ENCODE data around the gene DLGAP1.

DNA sequence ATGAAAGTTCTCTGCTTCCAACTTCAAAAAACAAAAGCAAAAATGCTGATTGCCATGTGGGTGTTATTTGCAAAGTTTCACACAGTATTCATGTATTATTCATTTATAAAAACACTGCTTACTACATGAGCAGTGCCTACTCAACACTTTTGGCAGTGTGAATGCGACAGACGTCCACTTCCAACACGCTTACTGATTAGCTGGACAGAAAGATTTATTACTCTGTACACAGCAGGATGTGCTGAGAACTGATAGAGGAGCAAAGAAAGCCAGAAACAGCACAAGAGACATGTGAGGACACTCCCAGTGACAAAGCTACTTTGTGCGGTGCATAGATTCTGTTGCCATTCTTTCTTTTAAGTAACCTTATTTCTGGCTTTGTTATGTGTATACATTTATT lies 258.8 kb downstream of the DLGAP1 start:
- TF ChIP-seq TCF7 (CRISPR knock-in tag; IDR thresholded peaks at IDR 0.05; ENCODE audit: low read depth) (no peak), GTF2I (CRISPR knock-in tag; conservative IDR thresholded peaks at IDR 0.05) (no peak), IRF2 (CRISPR knock-in tag; IDR thresholded peaks at IDR 0.05; ENCODE audit: borderline replicate concordance, low read depth) (no peak), ESRRA (CRISPR knock-in tag; IDR thresholded peaks at IDR 0.05; ENCODE audit: borderline replicate concordance) (no peak), JUN (CRISPR knock-in tag; IDR thresholded peaks at IDR 0.05) (no peak), ETV6 (CRISPR knock-in tag; IDR thresholded peaks at IDR 0.05) (no peak)
- TF ChIP-seq, protein P1, sequence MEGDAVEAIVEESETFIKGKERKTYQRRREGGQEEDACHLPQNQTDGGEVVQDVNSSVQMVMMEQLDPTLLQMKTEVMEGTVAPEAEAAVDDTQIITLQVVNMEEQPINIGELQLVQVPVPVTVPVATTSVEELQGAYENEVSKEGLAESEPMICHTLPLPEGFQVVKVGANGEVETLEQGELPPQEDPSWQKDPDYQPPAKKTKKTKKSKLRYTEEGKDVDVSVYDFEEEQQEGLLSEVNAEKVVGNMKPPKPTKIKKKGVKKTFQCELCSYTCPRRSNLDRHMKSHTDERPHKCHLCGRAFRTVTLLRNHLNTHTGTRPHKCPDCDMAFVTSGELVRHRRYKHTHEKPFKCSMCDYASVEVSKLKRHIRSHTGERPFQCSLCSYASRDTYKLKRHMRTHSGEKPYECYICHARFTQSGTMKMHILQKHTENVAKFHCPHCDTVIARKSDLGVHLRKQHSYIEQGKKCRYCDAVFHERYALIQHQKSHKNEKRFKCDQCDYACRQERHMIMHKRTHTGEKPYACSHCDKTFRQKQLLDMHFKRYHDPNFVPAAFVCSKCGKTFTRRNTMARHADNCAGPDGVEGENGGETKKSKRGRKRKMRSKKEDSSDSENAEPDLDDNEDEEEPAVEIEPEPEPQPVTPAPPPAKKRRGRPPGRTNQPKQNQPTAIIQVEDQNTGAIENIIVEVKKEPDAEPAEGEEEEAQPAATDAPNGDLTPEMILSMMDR (IDR thresholded peaks at IDR 0.05): no peak
- TF ChIP-seq, protein P2, sequence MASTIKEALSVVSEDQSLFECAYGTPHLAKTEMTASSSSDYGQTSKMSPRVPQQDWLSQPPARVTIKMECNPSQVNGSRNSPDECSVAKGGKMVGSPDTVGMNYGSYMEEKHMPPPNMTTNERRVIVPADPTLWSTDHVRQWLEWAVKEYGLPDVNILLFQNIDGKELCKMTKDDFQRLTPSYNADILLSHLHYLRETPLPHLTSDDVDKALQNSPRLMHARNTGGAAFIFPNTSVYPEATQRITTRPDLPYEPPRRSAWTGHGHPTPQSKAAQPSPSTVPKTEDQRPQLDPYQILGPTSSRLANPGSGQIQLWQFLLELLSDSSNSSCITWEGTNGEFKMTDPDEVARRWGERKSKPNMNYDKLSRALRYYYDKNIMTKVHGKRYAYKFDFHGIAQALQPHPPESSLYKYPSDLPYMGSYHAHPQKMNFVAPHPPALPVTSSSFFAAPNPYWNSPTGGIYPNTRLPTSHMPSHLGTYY (CRISPR knock-in tag; IDR thresholded peaks at IDR 0.05): no peak
- TF ChIP-seq, protein P3, sequence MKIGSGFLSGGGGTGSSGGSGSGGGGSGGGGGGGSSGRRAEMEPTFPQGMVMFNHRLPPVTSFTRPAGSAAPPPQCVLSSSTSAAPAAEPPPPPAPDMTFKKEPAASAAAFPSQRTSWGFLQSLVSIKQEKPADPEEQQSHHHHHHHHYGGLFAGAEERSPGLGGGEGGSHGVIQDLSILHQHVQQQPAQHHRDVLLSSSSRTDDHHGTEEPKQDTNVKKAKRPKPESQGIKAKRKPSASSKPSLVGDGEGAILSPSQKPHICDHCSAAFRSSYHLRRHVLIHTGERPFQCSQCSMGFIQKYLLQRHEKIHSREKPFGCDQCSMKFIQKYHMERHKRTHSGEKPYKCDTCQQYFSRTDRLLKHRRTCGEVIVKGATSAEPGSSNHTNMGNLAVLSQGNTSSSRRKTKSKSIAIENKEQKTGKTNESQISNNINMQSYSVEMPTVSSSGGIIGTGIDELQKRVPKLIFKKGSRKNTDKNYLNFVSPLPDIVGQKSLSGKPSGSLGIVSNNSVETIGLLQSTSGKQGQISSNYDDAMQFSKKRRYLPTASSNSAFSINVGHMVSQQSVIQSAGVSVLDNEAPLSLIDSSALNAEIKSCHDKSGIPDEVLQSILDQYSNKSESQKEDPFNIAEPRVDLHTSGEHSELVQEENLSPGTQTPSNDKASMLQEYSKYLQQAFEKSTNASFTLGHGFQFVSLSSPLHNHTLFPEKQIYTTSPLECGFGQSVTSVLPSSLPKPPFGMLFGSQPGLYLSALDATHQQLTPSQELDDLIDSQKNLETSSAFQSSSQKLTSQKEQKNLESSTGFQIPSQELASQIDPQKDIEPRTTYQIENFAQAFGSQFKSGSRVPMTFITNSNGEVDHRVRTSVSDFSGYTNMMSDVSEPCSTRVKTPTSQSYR (CRISPR knock-in tag; IDR thresholded peaks at IDR 0.05): no peak
- TF ChIP-seq, protein P4, sequence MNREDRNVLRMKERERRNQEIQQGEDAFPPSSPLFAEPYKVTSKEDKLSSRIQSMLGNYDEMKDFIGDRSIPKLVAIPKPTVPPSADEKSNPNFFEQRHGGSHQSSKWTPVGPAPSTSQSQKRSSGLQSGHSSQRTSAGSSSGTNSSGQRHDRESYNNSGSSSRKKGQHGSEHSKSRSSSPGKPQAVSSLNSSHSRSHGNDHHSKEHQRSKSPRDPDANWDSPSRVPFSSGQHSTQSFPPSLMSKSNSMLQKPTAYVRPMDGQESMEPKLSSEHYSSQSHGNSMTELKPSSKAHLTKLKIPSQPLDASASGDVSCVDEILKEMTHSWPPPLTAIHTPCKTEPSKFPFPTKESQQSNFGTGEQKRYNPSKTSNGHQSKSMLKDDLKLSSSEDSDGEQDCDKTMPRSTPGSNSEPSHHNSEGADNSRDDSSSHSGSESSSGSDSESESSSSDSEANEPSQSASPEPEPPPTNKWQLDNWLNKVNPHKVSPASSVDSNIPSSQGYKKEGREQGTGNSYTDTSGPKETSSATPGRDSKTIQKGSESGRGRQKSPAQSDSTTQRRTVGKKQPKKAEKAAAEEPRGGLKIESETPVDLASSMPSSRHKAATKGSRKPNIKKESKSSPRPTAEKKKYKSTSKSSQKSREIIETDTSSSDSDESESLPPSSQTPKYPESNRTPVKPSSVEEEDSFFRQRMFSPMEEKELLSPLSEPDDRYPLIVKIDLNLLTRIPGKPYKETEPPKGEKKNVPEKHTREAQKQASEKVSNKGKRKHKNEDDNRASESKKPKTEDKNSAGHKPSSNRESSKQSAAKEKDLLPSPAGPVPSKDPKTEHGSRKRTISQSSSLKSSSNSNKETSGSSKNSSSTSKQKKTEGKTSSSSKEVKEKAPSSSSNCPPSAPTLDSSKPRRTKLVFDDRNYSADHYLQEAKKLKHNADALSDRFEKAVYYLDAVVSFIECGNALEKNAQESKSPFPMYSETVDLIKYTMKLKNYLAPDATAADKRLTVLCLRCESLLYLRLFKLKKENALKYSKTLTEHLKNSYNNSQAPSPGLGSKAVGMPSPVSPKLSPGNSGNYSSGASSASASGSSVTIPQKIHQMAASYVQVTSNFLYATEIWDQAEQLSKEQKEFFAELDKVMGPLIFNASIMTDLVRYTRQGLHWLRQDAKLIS (CRISPR knock-in tag; IDR thresholded peaks at IDR 0.05; ENCODE audit: borderline replicate concordance): no peak
- TF ChIP-seq, protein P5, sequence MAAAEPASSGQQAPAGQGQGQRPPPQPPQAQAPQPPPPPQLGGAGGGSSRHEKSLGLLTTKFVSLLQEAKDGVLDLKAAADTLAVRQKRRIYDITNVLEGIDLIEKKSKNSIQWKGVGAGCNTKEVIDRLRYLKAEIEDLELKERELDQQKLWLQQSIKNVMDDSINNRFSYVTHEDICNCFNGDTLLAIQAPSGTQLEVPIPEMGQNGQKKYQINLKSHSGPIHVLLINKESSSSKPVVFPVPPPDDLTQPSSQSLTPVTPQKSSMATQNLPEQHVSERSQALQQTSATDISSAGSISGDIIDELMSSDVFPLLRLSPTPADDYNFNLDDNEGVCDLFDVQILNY (CRISPR knock-in tag; IDR thresholded peaks at IDR 0.05): no peak
- TF ChIP-seq, protein P6, sequence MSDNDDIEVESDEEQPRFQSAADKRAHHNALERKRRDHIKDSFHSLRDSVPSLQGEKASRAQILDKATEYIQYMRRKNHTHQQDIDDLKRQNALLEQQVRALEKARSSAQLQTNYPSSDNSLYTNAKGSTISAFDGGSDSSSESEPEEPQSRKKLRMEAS (CRISPR knock-in tag; IDR thresholded peaks at IDR 0.05): no peak

Measured in WTC11 (cell line).